Breast epithelium (tissue), 3 donors: ENCODE measurements around the gene MOCS1.

Experiments
- POLR2A ChIP-seq: fragments of 450-650 bp; IDR thresholded peaks from one replicate; pipeline ENCODE4 v1.6.1; 2016; ENCODE audit warnings: antibody characterized with exemption, mild to moderate bottlenecking, moderate library complexity
- POLR2AphosphoS5 ChIP-seq, 3 donors: sonication (generic); formaldehyde crosslinking; IDR thresholded peaks; one replicate each; pipeline ENCODE4 v1.6.1; 2017; ENCODE audit warnings: antibody characterized with exemption in 3 of 3
- TF ChIP-seq, protein P1 (sequence below), 3 donors: fragments of 450-650 bp; IDR thresholded peaks; one replicate each; pipeline ENCODE4 v1.5.1; 2016 to 2017; ENCODE audit warnings: antibody characterized with exemption in 3 of 3, mild to moderate bottlenecking in 3 of 3, moderate library complexity in 3 of 3

GRCh38 chr6:39905640-39905975, 28.7 kb downstream of the MOCS1 start:
- TF ChIP-seq, protein P1, sequence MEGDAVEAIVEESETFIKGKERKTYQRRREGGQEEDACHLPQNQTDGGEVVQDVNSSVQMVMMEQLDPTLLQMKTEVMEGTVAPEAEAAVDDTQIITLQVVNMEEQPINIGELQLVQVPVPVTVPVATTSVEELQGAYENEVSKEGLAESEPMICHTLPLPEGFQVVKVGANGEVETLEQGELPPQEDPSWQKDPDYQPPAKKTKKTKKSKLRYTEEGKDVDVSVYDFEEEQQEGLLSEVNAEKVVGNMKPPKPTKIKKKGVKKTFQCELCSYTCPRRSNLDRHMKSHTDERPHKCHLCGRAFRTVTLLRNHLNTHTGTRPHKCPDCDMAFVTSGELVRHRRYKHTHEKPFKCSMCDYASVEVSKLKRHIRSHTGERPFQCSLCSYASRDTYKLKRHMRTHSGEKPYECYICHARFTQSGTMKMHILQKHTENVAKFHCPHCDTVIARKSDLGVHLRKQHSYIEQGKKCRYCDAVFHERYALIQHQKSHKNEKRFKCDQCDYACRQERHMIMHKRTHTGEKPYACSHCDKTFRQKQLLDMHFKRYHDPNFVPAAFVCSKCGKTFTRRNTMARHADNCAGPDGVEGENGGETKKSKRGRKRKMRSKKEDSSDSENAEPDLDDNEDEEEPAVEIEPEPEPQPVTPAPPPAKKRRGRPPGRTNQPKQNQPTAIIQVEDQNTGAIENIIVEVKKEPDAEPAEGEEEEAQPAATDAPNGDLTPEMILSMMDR (IDR thresholded peaks at IDR 0.05): no peak
- TF ChIP-seq POLR2A (no peak), POLR2AphosphoS5 (IDR thresholded peaks at IDR 0.05) (no peak)
